GM23338 (cell line): ENCODE data around the gene NKD1. TPM values are rescaled to one million over a fixed set of nuclear protein-coding genes. Genes with fewer than 3 reads are reported as not detected.

Experiments
- ATAC-seq: fragments of 200-7000 bp; cut with Tn5 transposase; 3 replicates; pipeline ENCODE4 v1.9.1; 2020
- DNase-seq: peaks from one replicate; pipeline ENCODE4 v3.0.0-alpha.2; 2015; ENCODE audit warnings: low spot score
- H2AFZ ChIP-seq: fragments of 200-600 bp; sonication (generic); 2 replicates; pipeline ENCODE4 v1.8.0; 2016; ENCODE audit warnings: antibody characterized with exemption, mild to moderate bottlenecking, moderate library complexity
- H3F3A ChIP-seq: fragments of 200-600 bp; sonication (generic); replicated peaks from 2 replicates; pipeline ENCODE4 v1.8.0; 2017; ENCODE audit warnings: antibody characterized with exemption, mixed run types, low read depth
- H3K27ac ChIP-seq: fragments of 200-600 bp; sonication (generic); 2 replicates; pipeline ENCODE4 v1.6.1; 2016; ENCODE audit warnings: low read depth
- H3K27me3 ChIP-seq: fragments of 200-600 bp; sonication (generic); 2 replicates; pipeline ENCODE4 v1.8.0; 2016; ENCODE audit warnings: mild to moderate bottlenecking, mixed run types, moderate library complexity; ENCODE audit not compliant: insufficient read depth
- H3K36me3 ChIP-seq: fragments of 200-600 bp; sonication (generic); 2 replicates; pipeline ENCODE4 v1.8.0; 2016; ENCODE audit warnings: mild to moderate bottlenecking; ENCODE audit not compliant: insufficient read depth
- H3K4me1 ChIP-seq: fragments of 200-600 bp; sonication (generic); 2 replicates; pipeline ENCODE4 v1.8.0; 2016; ENCODE audit warnings: mild to moderate bottlenecking, moderate library complexity; ENCODE audit not compliant: insufficient read depth
- H3K4me2 ChIP-seq: fragments of 200-600 bp; sonication (generic); 2 replicates; pipeline ENCODE4 v1.7.1; 2017; ENCODE audit warnings: mixed run types
- H3K4me3 ChIP-seq: fragments of 200-600 bp; sonication (generic); 2 replicates; pipeline ENCODE4 v1.6.1; 2016; ENCODE audit warnings: mixed run types
- H3K79me2 ChIP-seq: fragments of 200-600 bp; sonication (generic); replicated peaks from 2 replicates; pipeline ENCODE4 v1.8.0; 2017; ENCODE audit warnings: mild to moderate bottlenecking; ENCODE audit not compliant: insufficient read depth
- H3K9me2 ChIP-seq: fragments of 200-600 bp; sonication (generic); 2 replicates; pipeline ENCODE4 v1.8.0; 2017; ENCODE audit not compliant: insufficient read depth
- H4K20me1 ChIP-seq: fragments of 200-600 bp; sonication (generic); replicated peaks from 2 replicates; pipeline ENCODE4 v1.8.0; 2017; ENCODE audit warnings: mild to moderate bottlenecking; ENCODE audit not compliant: insufficient read depth
- H3K27ac Mint-ChIP-seq: 2 replicates; pipeline ENCODE4 v1.8.0; 2020; ENCODE audit warnings: inconsistent platforms, mild to moderate bottlenecking, moderate library complexity, mixed read lengths
- H3K27me3 Mint-ChIP-seq: 3 replicates; pipeline ENCODE4 v1.8.0; 2022; ENCODE audit warnings: low read depth, mild to moderate bottlenecking, moderate library complexity, mixed read lengths, inconsistent platforms; ENCODE audit not compliant: insufficient read depth, poor library complexity
- H3K36me3 Mint-ChIP-seq: 3 replicates; pipeline ENCODE4 v1.8.0; 2021; ENCODE audit warnings: low read depth, mild to moderate bottlenecking, inconsistent platforms, moderate library complexity, mixed read lengths
- H3K4me1 Mint-ChIP-seq: 3 replicates; pipeline ENCODE4 v1.8.0; 2020; ENCODE audit warnings: mild to moderate bottlenecking, inconsistent platforms, mixed read lengths
- H3K4me3 Mint-ChIP-seq: 3 replicates; pipeline ENCODE4 v1.8.0; 2021; ENCODE audit warnings: moderate library complexity, mild to moderate bottlenecking, inconsistent platforms, mixed read lengths
- H3K9me3 Mint-ChIP-seq: 3 replicates; pipeline ENCODE4 v1.8.0; 2020; ENCODE audit warnings: moderate library complexity, mild to moderate bottlenecking, inconsistent platforms, mixed read lengths
- CREB1 ChIP-seq: fragments of 250-450 bp; sonication (Bioruptor Pico); IDR thresholded peaks from 2 replicates; pipeline ENCODE4 v1.5.0; 2020; ENCODE audit warnings: low read depth, mild to moderate bottlenecking, moderate library complexity
- EZH2 ChIP-seq: fragments of 200-600 bp; sonication (generic); IDR thresholded peaks from one replicate; pipeline ENCODE4 v1.8.0; 2017; ENCODE audit warnings: antibody characterized with exemption, mild to moderate bottlenecking, low read depth; ENCODE audit not compliant: unreplicated experiment
- EZH2phosphoT487 ChIP-seq: fragments of 200-600 bp; sonication (generic); IDR thresholded peaks from one replicate; pipeline ENCODE4 v1.8.1; 2018; ENCODE audit warnings: antibody characterized with exemption; ENCODE audit not compliant: unreplicated experiment
- JUNB ChIP-seq: IDR thresholded peaks from one replicate; pipeline ENCODE4 v1.6.1; 2016; ENCODE audit warnings: antibody characterized with exemption; ENCODE audit not compliant: unreplicated experiment
- NANOG ChIP-seq: IDR thresholded peaks from 2 replicates; pipeline ENCODE4 v1.6.1; 2016; ENCODE audit warnings: antibody characterized with exemption, borderline replicate concordance
- POLR2AphosphoS5 ChIP-seq: IDR thresholded peaks from 2 replicates; pipeline ENCODE4 v1.6.1; 2016; ENCODE audit warnings: antibody characterized with exemption, low read depth
- REST ChIP-seq: IDR thresholded peaks from one replicate; pipeline ENCODE4 v1.6.1; 2018; ENCODE audit warnings: antibody characterized with exemption; ENCODE audit not compliant: unreplicated experiment
- STAT1 ChIP-seq: IDR thresholded peaks from one replicate; pipeline ENCODE4 v1.6.1; 2016; ENCODE audit warnings: antibody characterized with exemption; ENCODE audit not compliant: unreplicated experiment
- ZNF114 ChIP-seq: fragments of 250-450 bp; sonication (Bioruptor Pico); IDR thresholded peaks from 2 replicates; pipeline ENCODE4 v1.5.0; 2020; ENCODE audit warnings: mild to moderate bottlenecking, moderate library complexity
- ZNF331 ChIP-seq: fragments of 250-450 bp; sonication (Bioruptor Pico); IDR thresholded peaks from 2 replicates; pipeline ENCODE4 v1.5.0; 2020; ENCODE audit warnings: low read depth, mild to moderate bottlenecking, moderate library complexity
- polyA plus RNA-seq: library from polyadenylated mRNA; unstranded; fragments of >200 nt; fragmentation: Nextera tagmentation; extraction: Ambion mirVana; gene quantifications from 2 replicates; pipeline ENCODE4 v1.2.1, GENCODE V29; 2016
- total RNA-seq: library from RNA; depleted of rRNA; stranded (reverse); fragments of >200 nt; shearing (Covaris generic); gene quantifications from 2 replicates; pipeline ENCODE4 v1.2.3, GENCODE V29; 2014
- TF ChIP-seq, protein P1 (sequence below): IDR thresholded peaks from 2 replicates; pipeline ENCODE4 v1.6.1; 2016; ENCODE audit warnings: antibody characterized with exemption

Gene NKD1
- total and polyA plus RNA-seq, 2 experiments from 2014 or later: 2.1 to 2.3 TPM

DNA sequence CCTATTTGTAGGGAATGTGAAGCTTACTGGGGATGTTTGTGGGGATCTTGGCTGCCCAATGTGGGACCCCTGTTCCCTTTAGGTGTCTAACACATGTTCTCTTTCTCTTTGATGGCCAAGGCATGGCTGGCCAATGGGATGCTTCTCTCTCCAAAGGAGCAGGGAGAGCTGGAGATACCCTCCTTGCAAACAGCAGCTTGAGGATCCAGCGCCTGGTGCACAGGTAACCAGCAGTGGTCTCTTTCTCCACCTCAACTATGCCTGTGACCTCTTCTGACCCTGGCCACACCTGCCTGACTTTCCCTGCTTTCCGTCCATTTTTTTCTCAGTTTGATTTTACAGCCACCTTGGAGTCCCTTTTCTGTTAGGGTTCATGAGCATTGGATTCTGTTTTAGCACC, 16.8 kb upstream of the NKD1 start (continued):
- TF ChIP-seq, protein P1, sequence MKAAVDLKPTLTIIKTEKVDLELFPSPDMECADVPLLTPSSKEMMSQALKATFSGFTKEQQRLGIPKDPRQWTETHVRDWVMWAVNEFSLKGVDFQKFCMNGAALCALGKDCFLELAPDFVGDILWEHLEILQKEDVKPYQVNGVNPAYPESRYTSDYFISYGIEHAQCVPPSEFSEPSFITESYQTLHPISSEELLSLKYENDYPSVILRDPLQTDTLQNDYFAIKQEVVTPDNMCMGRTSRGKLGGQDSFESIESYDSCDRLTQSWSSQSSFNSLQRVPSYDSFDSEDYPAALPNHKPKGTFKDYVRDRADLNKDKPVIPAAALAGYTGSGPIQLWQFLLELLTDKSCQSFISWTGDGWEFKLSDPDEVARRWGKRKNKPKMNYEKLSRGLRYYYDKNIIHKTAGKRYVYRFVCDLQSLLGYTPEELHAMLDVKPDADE: no peak
- TF ChIP-seq NANOG (no peak), EZH2 (no peak), CREB1 (CRISPR knock-in tag) (no peak), ZNF331 (CRISPR knock-in tag) (no peak), JUNB (no peak), POLR2AphosphoS5 (no peak), REST (no peak)

DNA sequence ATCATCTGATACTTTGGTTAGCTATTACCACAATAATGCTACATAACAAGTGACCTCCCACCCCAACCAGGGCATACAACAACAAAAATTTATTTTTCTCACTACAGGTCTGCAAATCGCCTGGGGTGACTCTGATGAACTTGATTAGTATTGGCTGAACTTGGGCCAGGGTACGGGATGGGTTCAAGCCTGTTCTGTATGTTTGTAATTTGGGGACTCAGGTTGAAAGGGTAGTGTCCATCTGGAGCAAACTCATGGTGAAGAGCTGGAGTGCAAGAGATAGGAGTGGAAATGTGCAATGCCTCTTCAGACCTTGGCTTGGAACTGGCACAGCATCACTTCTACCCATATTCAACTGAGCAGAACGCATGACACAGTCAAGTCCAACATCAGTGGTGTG, 16.3 kb upstream of the NKD1 start:
- no peak overlapping the region for H3K4me3 Mint-ChIP-seq

More for the DNA sequence above, 16.3 kb upstream of the NKD1 start:
- peaks cover 19% of the 10 kb centered on the region; the same call in 2 of the 3 replicates for H3K9me3 Mint-ChIP-seq
- no peak overlapping the region for H3K27ac ChIP-seq
- no peaks in the 10 kb centered on the region for H3K27me3 ChIP-seq
- H3K36me3 Mint-ChIP-seq: no peaks in the 10 kb centered on the region
- no peak overlapping the region for H3K4me3 ChIP-seq
- DNase-seq (no peak), ATAC-seq (no peak)
- peaks cover under 1% of the 10 kb centered on the region for H3K27me3 Mint-ChIP-seq
- TF ChIP-seq EZH2phosphoT487: no peak
- TF ChIP-seq, protein P1: no peak
- no peak for TF ChIP-seq REST
- no peak for TF ChIP-seq EZH2
- TF ChIP-seq ZNF331 (CRISPR knock-in tag): no peak
- TF ChIP-seq POLR2AphosphoS5: no peak
- TF ChIP-seq ZNF114 (CRISPR knock-in tag): no peak
- TF ChIP-seq STAT1: no peak
- H3K79me2 ChIP-seq: no peaks in the 10 kb centered on the region
- H3K9me2 ChIP-seq: no peaks in the 10 kb centered on the region; the same call in 1 of the 2 replicates
- H3K4me2 ChIP-seq: no peak overlapping the region
- H3F3A ChIP-seq: no peaks in the 10 kb centered on the region
- no peaks in the 10 kb centered on the region for H3K36me3 ChIP-seq
- H2AFZ ChIP-seq: no peak overlapping the region
- no peak overlapping the region for H3K27ac Mint-ChIP-seq
- H3K4me1 Mint-ChIP-seq: no peaks in the 10 kb centered on the region
- H4K20me1 ChIP-seq: no peaks in the 10 kb centered on the region
- no peaks in the 10 kb centered on the region for H3K4me1 ChIP-seq
